ENCODE measurements around the gene THAP12.

THAP12 gene

DNA sequence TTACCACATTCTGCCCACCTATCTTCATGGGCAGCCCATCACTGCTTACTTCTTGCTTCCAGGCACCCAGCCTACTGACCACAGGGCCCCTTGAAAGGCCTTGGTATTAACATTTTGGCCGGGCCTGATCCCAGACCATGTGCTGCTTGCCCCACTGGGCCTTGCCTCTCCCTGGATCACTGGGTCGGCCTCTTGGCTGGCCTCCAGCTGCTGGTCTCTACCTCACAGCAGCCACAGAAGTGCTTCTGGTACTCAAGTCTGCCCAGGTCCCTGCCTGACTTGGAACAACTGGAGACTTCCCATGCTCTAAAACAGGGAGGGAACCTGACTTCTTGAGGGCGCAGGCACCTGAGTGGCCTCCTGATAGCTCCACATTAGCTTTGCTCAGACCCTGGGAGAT, 63.6 kb downstream of the THAP12 start:
- Histone ChIP-seq H3K9me3 (ENCODE audit: insufficient read depth, low read depth, low read length) (no peaks in the 10 kb centered on the region), H3K27ac (ENCODE audit: low read depth, low read length) (no peak overlapping the region), H3K27me3 (ENCODE audit: insufficient read depth, low read length) (peaks cover 27% of the 10 kb centered on the region), H3K9ac (ENCODE audit: low read depth, low read length) (no peak overlapping the region), H3K4me1 (ENCODE audit: insufficient read depth, low read length) (no peaks in the 10 kb centered on the region), H3K4me3 (ENCODE audit: low read length) (no peak overlapping the region), H3K36me3 (ENCODE audit: insufficient read depth, low read length) (no peaks in the 10 kb centered on the region)
- 94% methylated on average over 3 of the region's 3 CpGs for WGBS

DNA sequence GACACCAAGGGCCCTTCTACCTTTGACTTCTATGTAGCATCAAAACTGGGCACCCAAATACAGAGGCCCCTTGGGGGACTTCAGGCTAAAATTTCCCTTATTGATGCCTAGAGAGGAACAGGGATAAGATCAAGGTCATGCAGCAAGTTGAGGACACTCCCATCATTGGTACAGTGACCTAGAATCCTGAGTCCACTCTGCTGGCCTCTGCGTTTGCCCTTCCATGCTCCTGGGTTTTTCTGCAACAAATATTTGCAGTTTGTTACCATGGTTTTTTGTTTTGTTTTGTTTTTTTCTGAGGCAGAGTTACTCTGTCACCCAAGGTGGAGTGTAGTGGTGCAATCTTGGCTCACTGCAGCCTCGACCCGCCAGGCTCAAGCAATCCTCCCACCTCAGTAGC, 64.2 kb downstream of the THAP12 start:
- Histone ChIP-seq H3K4me3 (ENCODE audit: low read length) (no peak overlapping the region), H3K36me3 (ENCODE audit: insufficient read depth, low read length) (no peaks in the 10 kb centered on the region), H3K27ac (ENCODE audit: low read depth, low read length) (no peak overlapping the region), H3K9ac (ENCODE audit: low read depth, low read length) (no peak overlapping the region), H3K4me1 (ENCODE audit: insufficient read depth, low read length) (no peaks in the 10 kb centered on the region), H3K9me3 (ENCODE audit: insufficient read depth, low read depth, low read length) (no peaks in the 10 kb centered on the region), H3K27me3 (ENCODE audit: insufficient read depth, low read length) (peaks cover 22% of the 10 kb centered on the region)
- WGBS, result 93% methylated on average over 3 of the region's 3 CpGs

DNA sequence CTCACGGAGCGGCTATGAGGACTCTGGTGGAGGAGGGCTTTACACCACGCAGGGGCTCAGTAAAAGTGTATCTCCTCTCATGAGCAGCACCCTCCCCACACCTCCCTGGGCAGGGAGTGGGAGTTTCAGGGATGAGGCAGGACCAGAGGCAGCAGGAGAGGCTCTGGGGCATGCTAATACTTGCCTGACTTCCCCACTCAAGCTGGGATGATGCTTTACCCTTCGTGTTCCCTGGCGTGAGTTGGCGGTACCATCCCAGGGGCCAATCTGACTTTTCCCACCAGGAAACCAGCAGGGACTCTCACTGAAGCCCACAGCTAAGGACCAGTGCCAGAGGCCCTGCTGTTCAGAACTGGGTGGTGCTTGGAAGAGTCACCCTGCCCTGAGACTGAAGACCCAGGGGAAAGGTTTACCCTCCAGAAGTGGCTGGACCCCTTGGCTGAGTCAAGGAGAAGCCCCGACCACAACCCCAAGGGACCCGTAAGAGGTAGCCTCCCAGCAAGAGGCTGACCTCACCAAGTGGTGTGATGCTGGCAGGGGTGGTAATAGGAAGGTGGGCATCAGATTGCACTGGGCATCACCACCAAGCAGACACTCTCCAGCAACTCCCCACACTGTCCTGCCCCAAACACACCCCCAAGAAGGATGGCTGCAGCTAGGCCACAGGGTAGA, 65.6 kb downstream of the THAP12 start:
- WGBS, result 86% methylated on average over 7 of the region's 8 CpGs
- H3K27ac ChIP-seq (ENCODE audit: low read depth, low read length), result no peak overlapping the region
- no peak overlapping the region for H3K4me3 ChIP-seq (ENCODE audit: low read length)
- peaks cover 8% of the 10 kb centered on the region for H3K27me3 ChIP-seq (ENCODE audit: insufficient read depth, low read length)
- H3K4me1 ChIP-seq (ENCODE audit: insufficient read depth, low read length), result no peaks in the 10 kb centered on the region
- H3K9me3 ChIP-seq (ENCODE audit: insufficient read depth, low read depth, low read length), result no peaks in the 10 kb centered on the region
- H3K36me3 ChIP-seq (ENCODE audit: insufficient read depth, low read length), result no peaks in the 10 kb centered on the region
- no peak overlapping the region for H3K9ac ChIP-seq (ENCODE audit: low read depth, low read length)

GRCh38 chr11:76314741-76315090, 66.2 kb downstream of the THAP12 start:
- H3K4me3 ChIP-seq (ENCODE audit: low read length), result no peak overlapping the region
- no peak overlapping the region for H3K27ac ChIP-seq (ENCODE audit: low read depth, low read length)
- no peaks in the 10 kb centered on the region for H3K36me3 ChIP-seq (ENCODE audit: insufficient read depth, low read length)
- WGBS, result 76% methylated on average over 4 of the region's 4 CpGs
- no peaks in the 10 kb centered on the region for H3K4me1 ChIP-seq (ENCODE audit: insufficient read depth, low read length)
- peaks cover 2% of the 10 kb centered on the region for H3K27me3 ChIP-seq (ENCODE audit: insufficient read depth, low read length)
- no peaks in the 10 kb centered on the region for H3K9me3 ChIP-seq (ENCODE audit: insufficient read depth, low read depth, low read length)
- H3K9ac ChIP-seq (ENCODE audit: low read depth, low read length), result no peak overlapping the region

GRCh38 chr11:76313913-76314740, 66.8 kb downstream of the THAP12 start:
- Histone ChIP-seq H3K4me1 (ENCODE audit: insufficient read depth, low read length) (no peaks in the 10 kb centered on the region), H3K4me3 (ENCODE audit: low read length) (no peak overlapping the region), H3K27me3 (ENCODE audit: insufficient read depth, low read length) (no peaks in the 10 kb centered on the region; the same call in 1 of the 2 replicates), H3K27ac (ENCODE audit: low read depth, low read length) (no peak overlapping the region), H3K9ac (ENCODE audit: low read depth, low read length) (no peak overlapping the region), H3K9me3 (ENCODE audit: insufficient read depth, low read depth, low read length) (no peaks in the 10 kb centered on the region), H3K36me3 (ENCODE audit: insufficient read depth, low read length) (no peaks in the 10 kb centered on the region)
- WGBS, result 40% methylated on average over 15 of the region's 15 CpGs

DNA sequence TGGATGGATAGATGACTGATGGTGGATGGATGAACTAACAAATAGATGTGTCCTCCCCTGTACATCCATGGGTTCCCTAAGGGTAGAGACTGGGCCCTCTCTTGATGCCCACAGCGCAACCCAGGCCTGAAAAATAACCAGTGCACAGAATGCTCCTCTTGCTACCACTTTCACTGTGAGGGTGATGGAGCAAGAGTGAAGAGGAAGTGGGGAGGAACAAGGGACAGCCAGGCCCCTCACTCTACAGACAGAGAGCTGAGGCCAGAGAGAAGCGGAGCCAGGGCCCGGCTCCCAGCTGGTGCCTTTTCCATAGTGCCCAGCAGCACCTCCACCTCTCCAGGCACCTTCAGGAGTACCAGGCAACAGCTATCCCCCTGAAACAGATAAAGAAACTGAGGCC, 67.7 kb downstream of the THAP12 start:
- Histone ChIP-seq H3K4me3 (ENCODE audit: low read length) (no peak overlapping the region), H3K9me3 (ENCODE audit: insufficient read depth, low read depth, low read length) (no peaks in the 10 kb centered on the region), H3K27ac (ENCODE audit: low read depth, low read length) (no peak overlapping the region), H3K9ac (ENCODE audit: low read depth, low read length) (no peak overlapping the region), H3K27me3 (ENCODE audit: insufficient read depth, low read length) (no peaks in the 10 kb centered on the region; the same call in 1 of the 2 replicates), H3K36me3 (ENCODE audit: insufficient read depth, low read length) (no peaks in the 10 kb centered on the region), H3K4me1 (ENCODE audit: insufficient read depth, low read length) (no peaks in the 10 kb centered on the region)
- WGBS, result 91% methylated on average over 3 of the region's 3 CpGs

DNA sequence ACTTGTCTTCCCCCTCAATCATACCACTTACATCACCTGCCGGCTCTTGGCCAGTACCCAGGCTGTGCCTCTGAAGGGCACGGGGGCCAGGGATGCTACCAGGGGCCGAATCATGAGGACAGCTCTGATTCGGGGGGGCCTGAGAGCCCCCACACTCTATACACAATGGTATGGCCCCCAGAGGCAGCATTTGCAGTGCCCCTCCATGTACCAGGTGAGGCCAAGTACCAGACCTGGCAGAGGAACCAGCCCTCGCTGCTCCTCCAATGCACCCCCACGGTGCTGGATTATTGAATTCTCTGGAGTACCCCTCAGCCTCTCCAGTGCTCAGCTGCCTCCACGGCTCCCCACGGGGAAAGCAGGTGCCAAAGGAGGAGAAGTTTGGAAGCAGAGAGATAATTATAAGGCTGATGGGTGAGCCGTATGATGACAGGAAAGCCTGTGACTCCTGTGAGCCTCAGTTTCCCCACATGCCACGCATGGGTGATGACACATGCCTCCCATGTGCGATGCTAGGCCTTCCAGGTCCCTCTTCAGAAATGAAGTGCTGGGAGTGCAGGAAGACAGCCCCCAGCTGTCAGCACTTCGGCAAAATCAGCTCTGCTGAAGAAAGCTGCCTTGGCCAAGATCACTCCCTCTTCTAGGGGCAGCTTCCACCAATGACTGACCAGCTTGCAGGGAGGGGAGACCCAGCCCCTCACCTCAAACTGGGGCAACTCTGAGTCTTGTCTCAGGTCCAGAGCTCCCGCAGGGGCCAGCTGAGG, 69.9 kb downstream of the THAP12 start:
- Histone ChIP-seq H3K36me3 (ENCODE audit: insufficient read depth, low read length) (no peaks in the 10 kb centered on the region), H3K9ac (ENCODE audit: low read depth, low read length) (no peak overlapping the region), H3K9me3 (ENCODE audit: insufficient read depth, low read depth, low read length) (no peaks in the 10 kb centered on the region), H3K27me3 (ENCODE audit: insufficient read depth, low read length) (no peaks in the 10 kb centered on the region; the same call in 1 of the 2 replicates), H3K4me1 (ENCODE audit: insufficient read depth, low read length) (no peaks in the 10 kb centered on the region), H3K4me3 (ENCODE audit: low read length) (no peak overlapping the region), H3K27ac (ENCODE audit: low read depth, low read length) (no peak overlapping the region)
- 89% methylated on average over 13 of the region's 13 CpGs for WGBS

GRCh38 chr11:76307978-76308747, 72.8 kb downstream of the THAP12 start:
- Histone ChIP-seq H3K9me3 (ENCODE audit: insufficient read depth, low read depth, low read length) (no peaks in the 10 kb centered on the region), H3K4me1 (ENCODE audit: insufficient read depth, low read length) (no peaks in the 10 kb centered on the region), H3K4me3 (ENCODE audit: low read length) (no peak overlapping the region), H3K36me3 (ENCODE audit: insufficient read depth, low read length) (no peaks in the 10 kb centered on the region), H3K27ac (ENCODE audit: low read depth, low read length) (no peak overlapping the region), H3K27me3 (ENCODE audit: insufficient read depth, low read length) (no peaks in the 10 kb centered on the region), H3K9ac (ENCODE audit: low read depth, low read length) (no peak overlapping the region)
- 61% methylated on average over 6 of the region's 6 CpGs for WGBS

- WGBS, result 84% methylated on average over 8 of the region's 9 CpGs
- Histone ChIP-seq H3K9ac (ENCODE audit: low read depth, low read length) (no peak overlapping the region), H3K4me3 (ENCODE audit: low read length) (no peak overlapping the region), H3K27ac (ENCODE audit: low read depth, low read length) (no peak overlapping the region), H3K9me3 (ENCODE audit: insufficient read depth, low read depth, low read length) (no peaks in the 10 kb centered on the region), H3K4me1 (ENCODE audit: insufficient read depth, low read length) (no peaks in the 10 kb centered on the region), H3K36me3 (ENCODE audit: insufficient read depth, low read length) (no peaks in the 10 kb centered on the region), H3K27me3 (ENCODE audit: insufficient read depth, low read length) (no peaks in the 10 kb centered on the region)
These were observed 73.5 kb downstream of the THAP12 start for GRCh38 chr11:76307396-76307795.

DNA sequence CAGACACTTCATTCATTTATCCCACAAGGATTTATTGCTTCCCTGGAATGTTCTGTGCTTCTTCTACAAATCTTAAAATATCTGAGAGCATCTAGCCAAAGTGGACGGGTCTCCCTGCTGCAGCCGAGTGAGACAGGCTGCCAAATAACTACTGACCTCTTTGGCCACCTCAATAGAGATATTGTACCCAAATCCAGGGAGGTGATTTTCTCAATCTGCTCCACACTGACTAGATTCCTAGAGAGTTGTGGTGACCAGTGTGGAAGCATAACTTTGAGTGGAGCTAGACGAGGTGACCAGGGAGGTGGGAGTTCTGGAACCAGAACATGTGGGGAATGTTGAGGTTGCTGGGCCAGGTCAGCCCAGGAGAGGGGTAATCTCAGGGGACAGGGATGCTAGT, 77.5 kb downstream of the THAP12 start:
- no peaks in the 10 kb centered on the region for H3K27me3 ChIP-seq (ENCODE audit: insufficient read depth, low read length)
- H3K4me3 ChIP-seq (ENCODE audit: low read length), result no peak overlapping the region
- H3K4me1 ChIP-seq (ENCODE audit: insufficient read depth, low read length), result no peaks in the 10 kb centered on the region
- H3K9me3 ChIP-seq (ENCODE audit: insufficient read depth, low read depth, low read length), result no peaks in the 10 kb centered on the region
- H3K9ac ChIP-seq (ENCODE audit: low read depth, low read length), result no peak overlapping the region
- WGBS, result 91% methylated on average over 3 of the region's 3 CpGs
- H3K27ac ChIP-seq (ENCODE audit: low read depth, low read length), result no peak overlapping the region
- H3K36me3 ChIP-seq (ENCODE audit: insufficient read depth, low read length), result no peaks in the 10 kb centered on the region
